Measurements from ENCODE around the gene CAMSAP1. TPM values are rescaled to one million over a fixed set of nuclear protein-coding genes. Genes with fewer than 3 reads are reported as not detected.

Gene CAMSAP1, protein sequence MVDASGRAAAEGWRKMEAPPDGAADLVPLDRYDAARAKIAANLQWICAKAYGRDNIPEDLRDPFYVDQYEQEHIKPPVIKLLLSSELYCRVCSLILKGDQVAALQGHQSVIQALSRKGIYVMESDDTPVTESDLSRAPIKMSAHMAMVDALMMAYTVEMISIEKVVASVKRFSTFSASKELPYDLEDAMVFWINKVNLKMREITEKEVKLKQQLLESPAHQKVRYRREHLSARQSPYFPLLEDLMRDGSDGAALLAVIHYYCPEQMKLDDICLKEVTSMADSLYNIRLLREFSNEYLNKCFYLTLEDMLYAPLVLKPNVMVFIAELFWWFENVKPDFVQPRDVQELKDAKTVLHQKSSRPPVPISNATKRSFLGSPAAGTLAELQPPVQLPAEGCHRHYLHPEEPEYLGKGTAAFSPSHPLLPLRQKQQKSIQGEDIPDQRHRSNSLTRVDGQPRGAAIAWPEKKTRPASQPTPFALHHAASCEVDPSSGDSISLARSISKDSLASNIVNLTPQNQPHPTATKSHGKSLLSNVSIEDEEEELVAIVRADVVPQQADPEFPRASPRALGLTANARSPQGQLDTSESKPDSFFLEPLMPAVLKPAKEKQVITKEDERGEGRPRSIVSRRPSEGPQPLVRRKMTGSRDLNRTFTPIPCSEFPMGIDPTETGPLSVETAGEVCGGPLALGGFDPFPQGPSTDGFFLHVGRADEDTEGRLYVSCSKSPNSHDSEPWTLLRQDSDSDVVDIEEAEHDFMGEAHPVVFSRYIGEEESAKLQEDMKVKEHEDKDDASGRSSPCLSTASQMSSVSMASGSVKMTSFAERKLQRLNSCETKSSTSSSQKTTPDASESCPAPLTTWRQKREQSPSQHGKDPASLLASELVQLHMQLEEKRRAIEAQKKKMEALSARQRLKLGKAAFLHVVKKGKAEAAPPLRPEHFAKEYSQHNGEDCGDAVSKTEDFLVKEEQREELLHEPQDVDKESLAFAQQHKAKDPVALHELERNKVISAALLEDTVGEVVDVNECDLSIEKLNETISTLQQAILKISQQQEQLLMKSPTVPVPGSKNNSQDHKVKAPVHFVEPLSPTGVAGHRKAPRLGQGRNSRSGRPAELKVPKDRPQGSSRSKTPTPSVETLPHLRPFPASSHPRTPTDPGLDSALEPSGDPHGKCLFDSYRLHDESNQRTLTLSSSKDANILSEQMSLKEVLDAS (N-terminal part only)
- total RNA-seq (2021; ENCODE audit: unreplicated experiment) (24.8 TPM), Bru-seq, nascent RNA (percentile 67 among the genes with signal in this experiment), BruChase-seq, experiment 1, labeled RNA remaining after a 2-hour chase (percentile 66 among the genes with signal in this experiment), BruChase-seq, experiment 2, labeled RNA remaining after a 6-hour chase (percentile 75 among the genes with signal in this experiment)
- 21.4 TPM for polyA plus RNA-seq (2012; ENCODE audit: insufficient read length)
- long read RNA-seq, full-length matches to known transcripts, result 5 of 54 reads
- long read RNA-seq, partial matches to known transcripts, result 29 of 54 reads
- long read RNA-seq, other reads (novel, unspliced or antisense), result 20 of 54 reads

DNA sequence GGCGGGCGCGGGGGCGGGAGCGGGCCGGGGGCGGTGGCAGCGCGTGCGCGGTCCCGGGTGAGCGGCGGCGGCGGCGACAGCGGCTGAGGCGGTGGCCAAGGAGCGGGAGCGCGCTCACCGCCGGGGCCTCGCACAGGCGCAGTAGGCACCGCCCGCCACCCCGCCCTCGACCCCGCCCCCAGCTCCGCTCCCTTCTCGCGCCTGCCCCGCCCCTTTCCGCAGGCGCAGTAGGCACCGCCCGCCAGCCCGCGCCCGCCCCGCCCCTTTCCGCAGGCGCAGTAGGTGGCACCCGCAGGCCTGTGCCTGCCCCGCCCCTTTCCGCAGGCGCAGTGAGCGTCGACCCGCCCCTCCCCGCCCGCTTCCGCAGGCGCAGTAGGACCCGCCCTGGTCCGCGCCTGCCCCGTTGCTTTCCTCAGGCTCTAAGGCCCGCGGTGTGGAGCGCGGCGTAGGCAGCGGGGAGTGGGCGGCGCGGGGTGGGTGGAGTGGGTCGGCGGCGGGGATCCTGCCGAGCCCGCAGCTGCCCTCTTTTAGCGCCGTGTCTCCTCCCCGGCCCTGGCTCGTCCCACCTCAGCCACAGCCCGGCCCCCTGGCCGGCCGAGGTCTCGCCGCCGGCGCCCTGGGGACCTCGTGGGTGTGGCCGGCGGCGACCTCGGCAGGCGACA lies at the start of gene CAMSAP1:
TSS of gene CAMSAP1 (minus strand) at position 116 of the 662 bp plus-strand sequence. CDS start 387 bp downstream, outside the sequence.
- DNase-seq (ENCODE audit: low read depth, low spot score), result no peak
- H3K4me1 ChIP-seq (ENCODE audit: control insufficient read depth, insufficient read depth, low read length), result peaks cover 12% of the 10 kb centered on the region
- H3K4me3 ChIP-seq (ENCODE audit: low read depth in 2 of 2, low read length in 2 of 2), result peak within 1 kb of the TSS; percentile 59 to 71
- intact Hi-C loops (cut with micrococcal nuclease; ENCODE audit: unreplicated experiment), result no loop called here
- TF ChIP-seq, protein P1, sequence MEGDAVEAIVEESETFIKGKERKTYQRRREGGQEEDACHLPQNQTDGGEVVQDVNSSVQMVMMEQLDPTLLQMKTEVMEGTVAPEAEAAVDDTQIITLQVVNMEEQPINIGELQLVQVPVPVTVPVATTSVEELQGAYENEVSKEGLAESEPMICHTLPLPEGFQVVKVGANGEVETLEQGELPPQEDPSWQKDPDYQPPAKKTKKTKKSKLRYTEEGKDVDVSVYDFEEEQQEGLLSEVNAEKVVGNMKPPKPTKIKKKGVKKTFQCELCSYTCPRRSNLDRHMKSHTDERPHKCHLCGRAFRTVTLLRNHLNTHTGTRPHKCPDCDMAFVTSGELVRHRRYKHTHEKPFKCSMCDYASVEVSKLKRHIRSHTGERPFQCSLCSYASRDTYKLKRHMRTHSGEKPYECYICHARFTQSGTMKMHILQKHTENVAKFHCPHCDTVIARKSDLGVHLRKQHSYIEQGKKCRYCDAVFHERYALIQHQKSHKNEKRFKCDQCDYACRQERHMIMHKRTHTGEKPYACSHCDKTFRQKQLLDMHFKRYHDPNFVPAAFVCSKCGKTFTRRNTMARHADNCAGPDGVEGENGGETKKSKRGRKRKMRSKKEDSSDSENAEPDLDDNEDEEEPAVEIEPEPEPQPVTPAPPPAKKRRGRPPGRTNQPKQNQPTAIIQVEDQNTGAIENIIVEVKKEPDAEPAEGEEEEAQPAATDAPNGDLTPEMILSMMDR (IDR thresholded peaks at IDR 0.05), result no peak
- no peak for TF ChIP-seq TCF7L2 (IDR thresholded peaks at IDR 0.05; ENCODE audit: low read depth, low read length)
- TF ChIP-seq POLR2AphosphoS5 (IDR thresholded peaks at IDR 0.05; ENCODE audit: low read depth, low read length), result peak; percentile 53
- TF ChIP-seq, protein P2, sequence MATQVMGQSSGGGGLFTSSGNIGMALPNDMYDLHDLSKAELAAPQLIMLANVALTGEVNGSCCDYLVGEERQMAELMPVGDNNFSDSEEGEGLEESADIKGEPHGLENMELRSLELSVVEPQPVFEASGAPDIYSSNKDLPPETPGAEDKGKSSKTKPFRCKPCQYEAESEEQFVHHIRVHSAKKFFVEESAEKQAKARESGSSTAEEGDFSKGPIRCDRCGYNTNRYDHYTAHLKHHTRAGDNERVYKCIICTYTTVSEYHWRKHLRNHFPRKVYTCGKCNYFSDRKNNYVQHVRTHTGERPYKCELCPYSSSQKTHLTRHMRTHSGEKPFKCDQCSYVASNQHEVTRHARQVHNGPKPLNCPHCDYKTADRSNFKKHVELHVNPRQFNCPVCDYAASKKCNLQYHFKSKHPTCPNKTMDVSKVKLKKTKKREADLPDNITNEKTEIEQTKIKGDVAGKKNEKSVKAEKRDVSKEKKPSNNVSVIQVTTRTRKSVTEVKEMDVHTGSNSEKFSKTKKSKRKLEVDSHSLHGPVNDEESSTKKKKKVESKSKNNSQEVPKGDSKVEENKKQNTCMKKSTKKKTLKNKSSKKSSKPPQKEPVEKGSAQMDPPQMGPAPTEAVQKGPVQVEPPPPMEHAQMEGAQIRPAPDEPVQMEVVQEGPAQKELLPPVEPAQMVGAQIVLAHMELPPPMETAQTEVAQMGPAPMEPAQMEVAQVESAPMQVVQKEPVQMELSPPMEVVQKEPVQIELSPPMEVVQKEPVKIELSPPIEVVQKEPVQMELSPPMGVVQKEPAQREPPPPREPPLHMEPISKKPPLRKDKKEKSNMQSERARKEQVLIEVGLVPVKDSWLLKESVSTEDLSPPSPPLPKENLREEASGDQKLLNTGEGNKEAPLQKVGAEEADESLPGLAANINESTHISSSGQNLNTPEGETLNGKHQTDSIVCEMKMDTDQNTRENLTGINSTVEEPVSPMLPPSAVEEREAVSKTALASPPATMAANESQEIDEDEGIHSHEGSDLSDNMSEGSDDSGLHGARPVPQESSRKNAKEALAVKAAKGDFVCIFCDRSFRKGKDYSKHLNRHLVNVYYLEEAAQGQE (IDR thresholded peaks at IDR 0.05; ENCODE audit: insufficient read depth in 1 of 2, low read depth in 2 of 2, low read length in 1 of 2), result no peak
- 0 out of 2 replicates have a peak, but pooled peaks have one; percentile 46 for TF ChIP-seq SIN3A (IDR thresholded peaks at IDR 0.05; ENCODE audit: borderline replicate concordance, insufficient read depth, low read depth, low read length)
- no TSS peak for BruUV-seq (replicated peaks)
- peaks cover 3% of the 10 kb centered on the region; the same call in 1 of the 2 replicates for H3K9me3 ChIP-seq (ENCODE audit: control insufficient read depth, insufficient read depth, low read depth, low read length)
- in situ Hi-C loops (cut with HindIII; ENCODE audit: low pct_unique_long_range_greater_than_20kb, low sequenced_read_pairs), result no loop called here
- ATAC-seq, result peak; percentile 93
- ChIA-PET CTCF (interaction anchor here (0.6 to 0.7 kb wide), 2 partner anchors 53 to 631 kb away, joined by 5 read pairs; no protein-coding TSS in a partner anchor), POLR2A (interaction anchor here (0.6 to 0.7 kb wide), 4 partner anchors 11 to 253 kb away, joined by 3 to 8 read pairs (median 4); no protein-coding TSS in a partner anchor)
- peak within 1 kb of the TSS; percentile 75 for H3K27ac ChIP-seq (ENCODE audit: low read length)
- H3K36me3 ChIP-seq (ENCODE audit: control insufficient read depth, insufficient read depth, low read length), result no peaks in the 10 kb centered on the region
- H3K27me3 ChIP-seq (ENCODE audit: control insufficient read depth, insufficient read depth, low read length), result no peaks in the 10 kb centered on the region
